H9 (cell line): ENCODE measurements around the gene MRGPRG. TPM values are rescaled to one million over a fixed set of nuclear protein-coding genes. Genes with fewer than 3 reads are reported as not detected.

Experiments
- DNase-seq: peaks from one replicate; pipeline ENCODE4 v3.0.0-alpha.2; 2017
- H2AFZ ChIP-seq: one replicate; pipeline ENCODE4 v1.6.1; 2013; ENCODE audit warnings: mild to moderate bottlenecking, low read length, control low read depth, moderate library complexity
- H2AK5ac ChIP-seq: 2 replicates; pipeline ENCODE4 v1.6.1; 2013; ENCODE audit warnings: low read length, control low read depth, mixed read lengths; ENCODE audit not compliant: insufficient read length
- H2BK120ac ChIP-seq: one replicate; pipeline ENCODE4 v1.6.1; 2013; ENCODE audit warnings: low read depth, mild to moderate bottlenecking, low read length, control low read depth, inconsistent platforms; ENCODE audit not compliant: poor library complexity, severe bottlenecking
- H2BK12ac ChIP-seq: 2 replicates; pipeline ENCODE4 v1.6.1; 2013; ENCODE audit warnings: low read length, control low read depth, mixed read lengths, low read depth; ENCODE audit not compliant: insufficient read length
- H2BK15ac ChIP-seq: 2 replicates; pipeline ENCODE4 v1.6.1; 2013; ENCODE audit warnings: low read depth, low read length, control low read depth
- H2BK20ac ChIP-seq: one replicate; pipeline ENCODE4 v1.6.1; 2013; ENCODE audit warnings: low read depth, mild to moderate bottlenecking, low read length, control low read depth, inconsistent platforms; ENCODE audit not compliant: poor library complexity, severe bottlenecking
- H2BK5ac ChIP-seq: 2 replicates; pipeline ENCODE4 v1.6.1; 2013; ENCODE audit warnings: low read length, control low read depth, mixed read lengths; ENCODE audit not compliant: insufficient read length
- H3K14ac ChIP-seq: 2 replicates; pipeline ENCODE4 v1.6.1; 2013; ENCODE audit warnings: low read length, control low read depth; ENCODE audit not compliant: insufficient read depth
- H3K18ac ChIP-seq: 2 replicates; pipeline ENCODE4 v1.6.1; 2013; ENCODE audit warnings: low read depth, mild to moderate bottlenecking, mixed read lengths, low read length, control low read depth; ENCODE audit not compliant: insufficient read length
- H3K23ac ChIP-seq: 2 replicates; pipeline ENCODE4 v1.6.1; 2013; ENCODE audit warnings: low read length, control low read depth, mixed read lengths, low read depth; ENCODE audit not compliant: insufficient read length
- H3K23me2 ChIP-seq: 2 replicates; pipeline ENCODE4 v1.6.1; 2013; ENCODE audit warnings: low read depth, mild to moderate bottlenecking, mixed read lengths, low read length, control low read depth; ENCODE audit not compliant: insufficient read length, poor library complexity, severe bottlenecking
- H3K27ac ChIP-seq: 2 replicates; pipeline ENCODE4 v1.5.1; 2013; ENCODE audit warnings: low read length, control low read depth, mixed read lengths, low read depth; ENCODE audit not compliant: insufficient read length
- H3K27me3 ChIP-seq: 2 replicates; pipeline ENCODE4 v1.6.1; 2013; ENCODE audit warnings: low read length, control low read depth, inconsistent platforms; ENCODE audit not compliant: insufficient read depth
- H3K4ac ChIP-seq: 2 replicates; pipeline ENCODE4 v1.6.1; 2013; ENCODE audit warnings: low read depth, mild to moderate bottlenecking, control low read depth, inconsistent platforms, low read length, moderate library complexity
- H3K4me1 ChIP-seq: 2 replicates; pipeline ENCODE4 v1.6.1; 2013; ENCODE audit warnings: low read length, control low read depth, inconsistent platforms; ENCODE audit not compliant: insufficient read depth
- H3K4me2 ChIP-seq: 2 replicates; pipeline ENCODE4 v1.6.1; 2013; ENCODE audit warnings: low read length, control low read depth, mixed read lengths; ENCODE audit not compliant: insufficient read length, insufficient read depth
- H3K56ac ChIP-seq: 2 replicates; pipeline ENCODE4 v1.6.1; 2013; ENCODE audit warnings: low read depth, mild to moderate bottlenecking, mixed read lengths, low read length, control low read depth; ENCODE audit not compliant: insufficient read length
- H3K79me1 ChIP-seq: 2 replicates; pipeline ENCODE4 v1.6.1; 2013; ENCODE audit warnings: low read depth, mild to moderate bottlenecking, moderate library complexity, low read length, control low read depth, inconsistent platforms; ENCODE audit not compliant: insufficient read depth, poor library complexity, severe bottlenecking
- H3K79me2 ChIP-seq: 2 replicates; pipeline ENCODE4 v1.6.1; 2013; ENCODE audit warnings: low read length, control low read depth, inconsistent platforms; ENCODE audit not compliant: insufficient read depth
- H3K9ac ChIP-seq: 2 replicates; pipeline ENCODE4 v1.6.1; 2013; ENCODE audit warnings: low read length, control low read depth, mixed read lengths; ENCODE audit not compliant: insufficient read length; ENCODE audit errors: extremely low read depth
- H3K9me3 ChIP-seq: one replicate; pipeline ENCODE4 v1.6.1; 2013; ENCODE audit warnings: low read depth, low read length, inconsistent platforms; ENCODE audit not compliant: control insufficient read depth
- H3T11ph ChIP-seq: one replicate; pipeline ENCODE4 v1.6.1; 2013; ENCODE audit warnings: mild to moderate bottlenecking, low read length, control low read depth, inconsistent platforms
- H4K20me1 ChIP-seq: one replicate; pipeline ENCODE4 v1.6.1; 2013; ENCODE audit not compliant: control insufficient read depth, insufficient read length, insufficient read depth
- H4K5ac ChIP-seq: 2 replicates; pipeline ENCODE4 v1.6.1; 2013; ENCODE audit warnings: low read depth, mild to moderate bottlenecking, mixed read lengths, low read length, control low read depth; ENCODE audit not compliant: insufficient read length
- H4K8ac ChIP-seq: replicated peaks from 2 replicates; pipeline ENCODE4 v1.6.1; 2013; ENCODE audit warnings: low read length, control low read depth, mixed read lengths, low read depth; ENCODE audit not compliant: insufficient read length
- H4K91ac ChIP-seq: 2 replicates; pipeline ENCODE4 v1.6.1; 2013; ENCODE audit warnings: low read depth, mild to moderate bottlenecking, moderate library complexity, mixed read lengths, low read length, control low read depth; ENCODE audit not compliant: insufficient read length
- H3K27ac Mint-ChIP-seq, 3 experiments: 2 replicates in 2 of 3; 3 replicates in 1 of 3; pipeline ENCODE4 v1.8.0; 2020 to 2021; ENCODE audit warnings: mixed read lengths in 3 of 3, mild to moderate bottlenecking in 1 of 3, moderate library complexity in 1 of 3
- H3K27me3 Mint-ChIP-seq: 2 replicates; pipeline ENCODE4 v1.8.0; 2021; ENCODE audit warnings: low read depth, mild to moderate bottlenecking, moderate library complexity, mixed read lengths
- H3K36me3 Mint-ChIP-seq, 3 experiments: 2 replicates in 2 of 3; 3 replicates in 1 of 3; pipeline ENCODE4 v1.8.0; 2020 to 2021; ENCODE audit warnings: low read depth in 3 of 3, mixed read lengths in 3 of 3; ENCODE audit not compliant: insufficient read depth in 1 of 3
- H3K4me1 Mint-ChIP-seq, 2 experiments: 2 replicates each; pipeline ENCODE4 v1.8.0; 2020; ENCODE audit warnings: mixed read lengths in 2 of 2
- H3K4me3 Mint-ChIP-seq, 2 experiments: 2 replicates in 1 of 2; 3 replicates in 1 of 2; pipeline ENCODE4 v1.8.0; 2020 to 2021; ENCODE audit warnings: mild to moderate bottlenecking in 2 of 2, mixed read lengths in 2 of 2, moderate library complexity in 1 of 2
- H3K9me3 Mint-ChIP-seq, 2 experiments: 2 replicates in 1 of 2; 3 replicates in 1 of 2; pipeline ENCODE4 v1.8.0; 2020; ENCODE audit warnings: mild to moderate bottlenecking in 2 of 2, mixed read lengths in 2 of 2, moderate library complexity in 1 of 2
- CTCF ChIP-seq: fragments of 200-600 bp; sonication (generic); conservative IDR thresholded peaks from 3 replicates; pipeline ENCODE4 v1.8.0; 2021; ENCODE audit warnings: antibody characterized with exemption, mild to moderate bottlenecking
- WGBS: extraction: QIAGEN DNeasy Blood & Tissue Kit; methylation state at CpG from one replicate; pipeline ENCODE4 v1.1.7; 2013; ENCODE audit warnings: missing lambda C conversion rate, low lambda C conversion rate, mixed read lengths; ENCODE audit not compliant: insufficient read length; ENCODE audit errors: extremely low coverage; 5-methylcytosine and 5-hydroxymethylcytosine counted together
- total RNA-seq: library from RNA; stranded (reverse); gene quantifications from 2 replicates; pipeline ENCODE4 v1.2.1, GENCODE V29; 2021

MRGPRG gene
- total RNA-seq, 1 experiment from 2014 or later = not detected

GRCh38 chr11:3193373-3194015 is 25.1 kb downstream of the MRGPRG start:
- no peak overlapping the region for H2BK15ac ChIP-seq
- H3K23ac ChIP-seq = no peak overlapping the region
- no peaks in the 10 kb centered on the region for H3K23me2 ChIP-seq
- WGBS = no CpG with 5 or more reads among the region's 19 CpGs
- Mint-ChIP-seq H3K27ac (peak overlapping the region in 1 of 3 experiments; percentile 52; a peak in 1 of 7 replicates), H3K4me3 (no peak overlapping the region; a peak in 1 of 5 replicates), H3K9me3 (peaks cover 0 to 3% of the 10 kb centered on the region in 2 experiments; a peak in 1 of 5 replicates), H3K36me3 (no peaks in the 10 kb centered on the region; a peak in 1 of 7 replicates), H3K27me3 (peaks cover 12% of the 10 kb centered on the region), H3K4me1 (peaks cover 31 to 45% of the 10 kb centered on the region in 2 experiments)
- no peaks in the 10 kb centered on the region for H3K79me1 ChIP-seq
- TF ChIP-seq CTCF = no peak
- no peak overlapping the region for H3K56ac ChIP-seq
- H4K5ac ChIP-seq = no peak overlapping the region
- no peak overlapping the region for H2BK5ac ChIP-seq
- H2BK12ac ChIP-seq = no peak overlapping the region
- H3K27ac ChIP-seq = no peak overlapping the region
- no peak overlapping the region for H2BK20ac ChIP-seq
- H3T11ph ChIP-seq = no peak overlapping the region
- H3K9ac ChIP-seq = no peak overlapping the region
- peak overlapping the region; percentile 46; the same call in 1 of the 2 replicates for H3K14ac ChIP-seq
- no peaks in the 10 kb centered on the region for H3K27me3 ChIP-seq
- H3K4me1 ChIP-seq = peaks cover 5% of the 10 kb centered on the region; the same call in 1 of the 2 replicates
- no peak overlapping the region for H3K4me2 ChIP-seq
- no peak overlapping the region for H2AK5ac ChIP-seq
- DNase-seq = no peak
- H3K18ac ChIP-seq = peak overlapping the region; percentile 32
- H4K91ac ChIP-seq = no peak overlapping the region
- no peaks in the 10 kb centered on the region for H3K9me3 ChIP-seq
- H4K20me1 ChIP-seq = no peaks in the 10 kb centered on the region
- H4K8ac ChIP-seq = no peak overlapping the region
- H3K79me2 ChIP-seq = no peaks in the 10 kb centered on the region
- no peak overlapping the region for H2BK120ac ChIP-seq
- H2AFZ ChIP-seq = no peak overlapping the region
- no peak overlapping the region for H3K4ac ChIP-seq
